ENCODE measurements around the gene OR4P4.

Gene OR4P4
- 0 to 0.66 (median 0) reads per million in 17 experiments for total RNA-seq

- DNase-seq = no peak
Measured at GRCh38 chr11:55634813-55635212, at the start of gene OR4P4. TSS of gene OR4P4 (plus strand) at chr11:55635113.

GRCh38 chr11:55607545-55607944, 27.4 kb upstream of the OR4P4 start, which contains the start of gene OR4C11:
TSS of gene OR4C11 (minus strand) at chr11:55607645. CDS start at chr11:55604373, 3,272 bp downstream.
- no peak for DNase-seq

GRCh38 chr11:55624531-55624930, 10.4 kb upstream of the OR4P4 start:
- DNase-seq = no peak

DNA sequence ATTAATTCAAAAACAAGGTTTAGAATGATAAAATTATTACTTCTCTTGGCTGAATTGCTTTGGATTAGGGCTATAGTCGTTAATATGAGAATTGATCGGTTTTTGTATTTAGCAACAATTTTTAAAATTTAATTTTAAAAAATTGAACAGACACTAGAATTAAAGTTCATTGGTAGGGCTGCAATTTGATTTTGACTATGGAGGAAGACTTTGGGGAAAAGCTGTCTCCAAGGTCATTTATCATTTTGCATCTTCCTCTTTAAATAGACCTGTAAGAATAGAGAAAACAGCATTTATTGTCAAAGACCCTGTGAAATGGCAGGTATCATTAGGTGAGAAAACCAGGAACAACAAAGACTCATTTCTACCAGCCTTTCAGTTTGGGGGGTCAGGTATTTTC, 13.1 kb downstream of the OR4P4 start, which contains the start of gene OR4S2:
OR4S2 (plus strand) TSS at position 301 of the 400 bp plus-strand sequence. CDS start 2,577 bp downstream, outside the sequence.
- no peak for DNase-seq

GRCh38 chr11:55652560-55652959, 17.6 kb downstream of the OR4P4 start:
- DNase-seq = no peak

DNA sequence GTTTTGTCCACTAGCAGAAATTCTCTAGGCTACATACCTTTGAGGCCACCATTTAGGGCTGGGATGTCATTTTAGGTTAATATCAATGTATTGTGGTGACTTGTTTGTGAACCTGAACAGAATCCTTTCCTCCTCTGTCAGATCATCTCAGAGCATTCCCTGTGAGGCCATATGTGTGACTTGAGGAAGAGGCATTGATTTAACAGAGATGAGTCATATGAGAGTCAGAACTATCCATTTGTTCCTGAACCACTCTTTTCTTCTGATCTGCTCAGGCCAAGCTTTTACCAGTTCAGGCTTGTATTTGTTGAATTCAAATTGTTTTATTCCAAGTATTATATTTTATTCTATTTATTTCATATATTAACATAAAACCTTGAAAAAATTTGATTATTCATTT, 20.2 kb downstream of the OR4P4 start:
- no peak for DNase-seq

DNA sequence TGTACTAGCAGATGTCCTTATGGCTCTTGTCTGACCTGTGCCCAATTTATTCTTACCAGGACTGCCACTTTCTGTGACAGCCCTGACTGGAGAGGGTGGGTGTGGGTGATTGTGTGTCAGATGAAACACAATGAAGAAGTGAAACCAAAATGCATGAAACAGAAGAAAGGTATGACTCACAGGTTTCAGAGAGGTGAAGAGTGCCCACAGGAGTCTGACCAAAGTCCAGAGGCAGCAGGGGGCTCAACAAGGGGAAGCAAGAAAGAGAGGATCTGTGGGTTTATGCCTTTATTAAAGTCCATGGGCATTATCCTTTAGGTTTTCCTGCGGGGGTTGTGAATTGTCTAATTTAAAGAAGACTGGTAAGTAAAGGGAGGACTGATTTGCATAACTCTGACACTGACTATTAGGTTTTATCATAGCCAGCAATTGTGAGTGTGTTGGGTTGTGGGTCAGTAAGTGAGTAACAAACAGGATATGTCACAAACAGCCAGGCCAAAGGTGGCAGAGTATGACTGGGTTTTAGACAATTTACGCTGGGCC, 23.2 kb downstream of the OR4P4 start:
- no peak for DNase-seq

DNA sequence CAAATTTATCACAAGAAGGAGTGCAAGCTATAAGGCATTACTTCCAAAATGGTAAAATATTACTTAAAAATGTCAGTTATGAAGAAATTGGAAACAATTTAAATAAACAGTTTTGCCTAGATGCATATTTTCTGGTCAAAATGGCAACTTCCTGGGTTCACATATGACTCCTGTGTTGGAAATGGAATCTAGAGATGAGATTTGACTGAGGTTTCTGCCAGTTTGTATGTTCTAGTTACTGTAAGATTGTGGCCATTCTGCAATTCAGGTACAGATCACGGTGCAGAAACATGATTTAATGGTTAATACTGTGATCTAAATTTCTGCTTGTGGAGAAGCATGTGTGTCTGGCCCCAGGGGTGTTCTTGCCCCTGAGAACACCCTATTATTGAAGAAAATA, 23.7 kb downstream of the OR4P4 start:
- DNase-seq = no peak

DNA sequence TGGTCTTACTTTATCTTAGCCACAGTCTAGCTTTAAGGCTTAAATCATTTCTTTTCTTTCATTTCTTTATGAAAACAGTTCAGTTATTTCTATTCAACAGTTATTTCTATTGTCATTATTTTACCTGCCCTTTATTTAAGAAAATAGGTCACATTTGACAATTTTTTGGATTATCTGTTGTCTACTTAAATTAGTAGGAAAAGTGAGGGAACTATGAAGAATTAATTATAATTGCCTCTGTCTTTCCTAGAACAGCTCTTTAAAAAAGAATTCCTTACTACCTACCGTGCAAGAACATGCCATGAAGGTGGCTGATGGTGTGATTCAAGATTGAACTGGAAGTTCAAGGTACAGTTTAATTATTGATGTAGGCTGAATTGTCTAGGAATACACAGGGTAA, 27.0 kb downstream of the OR4P4 start, which contains the start of gene OR4C6:
OR4C6 (plus strand) TSS at position 301 of the 400 bp plus-strand sequence. CDS start 2,966 bp downstream, outside the sequence.
- DNase-seq = no peak

DNA sequence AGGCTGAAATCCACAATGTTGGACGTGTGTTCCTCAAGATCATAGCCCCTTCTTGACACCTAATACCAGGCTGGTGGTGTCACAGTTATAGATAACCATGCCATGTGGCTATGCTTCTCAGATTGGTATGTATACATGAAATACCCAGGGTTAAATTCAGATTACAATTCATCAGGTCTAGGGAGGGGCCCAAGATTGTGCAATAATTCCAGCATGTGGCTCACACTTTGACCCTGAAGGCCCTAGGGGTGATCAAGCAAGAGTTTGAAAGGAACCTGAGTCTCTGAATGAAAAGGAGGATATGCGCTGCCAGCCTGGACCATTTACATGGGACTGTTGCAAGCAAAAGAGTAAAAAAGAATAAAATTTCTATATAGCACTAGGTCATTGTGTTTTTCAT, 34.5 kb downstream of the OR4P4 start:
- no peak for DNase-seq

GRCh38 chr11:55673860-55674259, 38.9 kb downstream of the OR4P4 start:
- DNase-seq = no peak

All from suppressor macrophage (primary cell).